DND-41 (cell line): ENCODE measurements around the gene ZNF330.
"Not testable (repeated sequence)": the region's sequence is repeated elsewhere in the genome, so short reads cannot be mapped to it uniquely, and the experiment has no call there.

Source experiments
- ATAC-seq: fragments of 200-7000 bp; cut with Tn5 transposase; 3 replicates; pipeline ENCODE4 v1.9.1; 2021; ENCODE audit warnings: low read depth; ENCODE audit not compliant: insufficient read depth
- DNase-seq: peaks from one replicate; pipeline ENCODE4 v3.0.0-alpha.2; 2020
- H2AFZ ChIP-seq: 2 replicates; pipeline ENCODE4 v1.6.0; 2012; ENCODE audit warnings: low read depth, low read length
- H3K27ac ChIP-seq: 2 replicates; pipeline ENCODE4 v1.5.1; 2012; ENCODE audit warnings: low read length, inconsistent platforms
- H3K27me3 ChIP-seq: fragments of 200-600 bp; sonication (generic); 2 replicates; pipeline ENCODE4 v1.6.0; 2012; ENCODE audit warnings: low read length, mild to moderate bottlenecking, inconsistent platforms; ENCODE audit not compliant: insufficient read depth, poor library complexity
- H3K36me3 ChIP-seq: 2 replicates; pipeline ENCODE4 v1.5.1; 2012; ENCODE audit warnings: low read length, inconsistent platforms; ENCODE audit not compliant: insufficient read depth
- H3K4me1 ChIP-seq: 2 replicates; pipeline ENCODE4 v1.5.1; 2012; ENCODE audit warnings: mild to moderate bottlenecking, low read length; ENCODE audit not compliant: insufficient read depth
- H3K4me2 ChIP-seq: 2 replicates; pipeline ENCODE4 v1.6.0; 2012; ENCODE audit warnings: mild to moderate bottlenecking, moderate library complexity, low read length, inconsistent platforms; ENCODE audit not compliant: insufficient read depth
- H3K4me3 ChIP-seq, 2 experiments: fragments of 200-600 bp in 1 of 2; shearing (Covaris generic) in 1 of 2; 2 replicates each; pipeline ENCODE4 v1.5.1; 2012 to 2016; ENCODE audit warnings: inconsistent platforms in 2 of 2, low read length in 2 of 2, mild to moderate bottlenecking in 2 of 2, low read depth in 1 of 2, moderate library complexity in 1 of 2
- H3K79me2 ChIP-seq: 2 replicates; pipeline ENCODE4 v1.6.0; 2012; ENCODE audit warnings: low read length, inconsistent platforms; ENCODE audit not compliant: insufficient read depth
- H3K9ac ChIP-seq: 2 replicates; pipeline ENCODE4 v1.6.0; 2012; ENCODE audit warnings: low read depth, mild to moderate bottlenecking, inconsistent platforms, low read length, moderate library complexity
- H3K9me3 ChIP-seq: 2 replicates; pipeline ENCODE4 v1.5.1; 2012; ENCODE audit warnings: low read length, moderate library complexity, mild to moderate bottlenecking, inconsistent platforms; ENCODE audit not compliant: insufficient read depth, severe bottlenecking
- H4K20me1 ChIP-seq: 2 replicates; pipeline ENCODE4 v1.6.0; 2012; ENCODE audit warnings: low read length; ENCODE audit not compliant: insufficient read depth
- CTCF ChIP-seq: IDR thresholded peaks from 2 replicates; pipeline ENCODE4 v1.5.1; 2012; ENCODE audit warnings: borderline replicate concordance, low read length, moderate library complexity, mild to moderate bottlenecking; ENCODE audit not compliant: poor library complexity, severe bottlenecking; ENCODE audit errors: extremely low read depth
- EZH2 ChIP-seq: IDR thresholded peaks from 3 replicates; pipeline ENCODE4 v1.6.1; 2012; ENCODE audit warnings: borderline replicate concordance, low read depth, mild to moderate bottlenecking, moderate library complexity, low read length, inconsistent platforms; ENCODE audit not compliant: severe bottlenecking

The ZNF330 gene

GRCh38 chr4:141179474-141180373 lies 41.0 kb upstream of the ZNF330 start:
- no peaks in the 10 kb centered on the region for H3K4me1 ChIP-seq
- no peak overlapping the region for H3K4me2 ChIP-seq
- H3K4me3 ChIP-seq: no peak overlapping the region
- H3K36me3 ChIP-seq: no peaks in the 10 kb centered on the region
- ATAC-seq: no peak
- no peaks in the 10 kb centered on the region for H4K20me1 ChIP-seq
- H3K9me3 ChIP-seq: no peaks in the 10 kb centered on the region
- no peaks in the 10 kb centered on the region for H3K79me2 ChIP-seq
- H3K27me3 ChIP-seq: peaks cover 2% of the 10 kb centered on the region
- no peak overlapping the region for H2AFZ ChIP-seq
- no peak overlapping the region for H3K27ac ChIP-seq
- no peak overlapping the region for H3K9ac ChIP-seq
- TF ChIP-seq EZH2 (no peak), CTCF (no peak)
- no peak for DNase-seq

- H4K20me1 ChIP-seq: no peaks in the 10 kb centered on the region
- DNase-seq (no peak), ATAC-seq (no peak)
- H3K9ac ChIP-seq: no peak overlapping the region
- H3K27me3 ChIP-seq: no peaks in the 10 kb centered on the region
- H3K79me2 ChIP-seq: no peaks in the 10 kb centered on the region
- no peak overlapping the region for H3K4me3 ChIP-seq
- H3K9me3 ChIP-seq: no peaks in the 10 kb centered on the region
- no peaks in the 10 kb centered on the region for H3K4me1 ChIP-seq
- no peak overlapping the region for H3K4me2 ChIP-seq
- no peak overlapping the region for H2AFZ ChIP-seq
- H3K36me3 ChIP-seq: no peaks in the 10 kb centered on the region
- H3K27ac ChIP-seq: no peak overlapping the region
- TF ChIP-seq EZH2 (no peak), CTCF (no peak)
These were observed 39.5 kb upstream of the ZNF330 start for GRCh38 chr4:141180991-141181761.

- H3K4me3 ChIP-seq, H2AFZ ChIP-seq, H3K36me3 ChIP-seq, H3K27me3 ChIP-seq, H3K9ac ChIP-seq, H3K79me2 ChIP-seq, H3K27ac ChIP-seq, H4K20me1 ChIP-seq, H3K4me1 ChIP-seq, DNase-seq, H3K4me2 ChIP-seq, ATAC-seq, H3K9me3 ChIP-seq: not testable (repeated sequence)
These were observed 37.2 kb upstream of the ZNF330 start for GRCh38 chr4:141183491-141183890.

- TF ChIP-seq EZH2 (no peak), CTCF (no peak)
- Histone ChIP-seq H3K4me1 (no peaks in the 10 kb centered on the region), H3K27me3 (no peaks in the 10 kb centered on the region), H3K27ac (no peak overlapping the region), H3K4me2 (no peak overlapping the region), H3K9me3 (no peaks in the 10 kb centered on the region), H3K36me3 (no peaks in the 10 kb centered on the region), H3K9ac (no peak overlapping the region), H3K79me2 (no peaks in the 10 kb centered on the region), H2AFZ (no peak overlapping the region), H3K4me3 (no peak overlapping the region), H4K20me1 (no peaks in the 10 kb centered on the region)
- ATAC-seq (no peak), DNase-seq (no peak)
These were observed 28.1 kb upstream of the ZNF330 start for GRCh38 chr4:141192564-141192963.
